ENCODE measurements around the gene ZNF155.
A peak's percentile ranks its signal among the peaks of the same experiment; 100 is the strongest.
"Not testable (repeated sequence)": the region's sequence is repeated elsewhere in the genome, so short reads cannot be mapped to it uniquely, and the experiment has no call there.

The ZNF155 gene

GRCh38 chr19:43983912-43984686, at the start of gene ZNF155:
TSS of gene ZNF155 (plus strand) at chr19:43984188. CDS start at chr19:43988544, 4,356 bp downstream.
- peak; percentile 63 for DNase-seq (ENCODE audit: low spot score)

DNA sequence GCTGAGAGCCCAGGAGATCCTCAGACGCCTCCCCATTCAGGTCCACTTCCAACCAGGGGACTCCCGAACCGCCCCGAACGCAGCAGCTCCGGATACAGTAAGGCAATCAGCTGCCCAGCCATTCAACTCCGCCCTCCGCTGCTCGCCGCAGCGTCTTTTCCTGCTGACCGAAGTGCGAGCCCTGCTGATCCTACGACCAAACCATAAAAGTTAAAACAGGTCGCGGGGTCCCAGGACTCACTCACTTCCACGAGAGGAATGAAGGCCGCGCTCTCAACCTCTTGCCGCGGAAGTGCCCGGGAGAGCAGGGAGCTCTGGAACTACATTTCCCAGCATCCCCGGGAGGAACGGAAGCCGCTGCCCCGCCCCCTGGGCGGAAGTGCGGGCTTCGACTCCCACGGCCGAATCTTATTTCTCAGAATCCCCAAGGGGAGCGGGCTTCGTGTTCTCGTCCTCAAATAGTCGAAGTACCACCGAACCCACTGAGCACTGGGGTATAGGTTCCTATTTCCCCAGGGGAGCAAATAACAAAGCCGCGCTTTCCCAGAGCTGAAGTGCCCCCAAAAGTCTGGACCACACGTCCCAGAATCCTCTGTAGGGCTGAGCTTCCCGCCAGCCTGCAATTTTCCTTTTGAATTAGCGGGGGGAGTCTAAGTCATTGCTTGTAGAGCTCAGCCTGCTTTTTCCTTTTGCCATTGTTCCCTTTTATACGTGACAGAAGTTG, 48.8 kb upstream of the ZNF155 start, which contains the start of gene ZNF45:
Gene ZNF45, minus strand, starts transcription at position 298 of the 724 bp plus-strand sequence. CDS start 13,097 bp downstream, outside the sequence.
- peak; percentile 74 for DNase-seq (ENCODE audit: low spot score)

DNA sequence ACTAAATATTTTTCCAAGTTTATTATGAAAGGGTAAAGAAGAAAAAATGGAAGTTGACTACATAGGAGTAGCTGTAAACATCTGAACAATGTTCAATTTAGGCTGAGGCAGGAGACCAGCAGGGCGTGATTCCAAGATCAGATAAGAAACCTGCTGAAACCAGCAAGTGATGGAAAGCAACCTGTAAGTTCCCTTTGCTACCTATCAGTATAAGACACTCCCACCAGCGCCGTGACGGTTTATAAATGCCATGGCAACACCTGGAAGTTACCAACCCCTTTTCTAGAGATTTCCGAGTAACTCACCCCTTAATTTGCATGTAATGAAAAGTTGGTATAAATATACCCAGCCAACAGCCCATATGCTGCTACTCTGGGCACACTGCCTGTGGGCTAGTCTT, 47.8 kb upstream of the ZNF155 start:
- DNase-seq (ENCODE audit: low spot score): no peak

DNA sequence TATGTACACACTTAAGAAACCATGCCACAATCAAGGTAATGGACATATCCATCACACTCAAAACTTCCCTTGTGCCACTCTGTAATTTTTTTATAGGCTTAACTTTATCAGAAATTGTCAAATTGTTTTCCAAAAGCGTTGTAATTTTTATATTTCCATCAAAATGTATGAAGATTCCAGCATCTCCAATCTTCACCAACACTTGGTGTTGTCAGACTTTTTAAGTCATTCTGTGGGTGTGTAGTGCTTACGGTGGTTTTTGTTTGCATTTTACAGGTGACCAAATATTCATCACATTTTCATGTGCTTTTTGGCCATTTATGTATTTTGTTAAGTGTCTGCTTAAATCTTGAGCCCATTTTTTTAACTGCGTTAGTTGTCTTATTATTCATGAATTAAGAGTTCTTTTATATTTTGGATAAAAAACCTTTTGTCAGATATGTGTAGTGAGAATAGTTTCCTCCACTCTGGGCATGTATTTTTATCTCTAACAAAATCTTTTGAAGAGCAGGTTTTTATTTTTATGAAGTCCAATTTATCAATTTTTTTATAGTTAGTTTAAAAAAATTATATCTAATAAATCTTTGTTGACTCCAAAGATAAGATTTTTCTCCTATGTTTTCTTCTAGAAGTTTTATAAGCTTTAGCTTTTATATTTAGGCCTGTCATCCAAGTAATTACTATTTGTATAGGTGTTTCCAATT, 44.3 kb upstream of the ZNF155 start:
- no peak for DNase-seq (ENCODE audit: low spot score)

GRCh38 chr19:43940719-43941118, 43.3 kb upstream of the ZNF155 start:
- DNase-seq (ENCODE audit: low spot score): no peak

DNA sequence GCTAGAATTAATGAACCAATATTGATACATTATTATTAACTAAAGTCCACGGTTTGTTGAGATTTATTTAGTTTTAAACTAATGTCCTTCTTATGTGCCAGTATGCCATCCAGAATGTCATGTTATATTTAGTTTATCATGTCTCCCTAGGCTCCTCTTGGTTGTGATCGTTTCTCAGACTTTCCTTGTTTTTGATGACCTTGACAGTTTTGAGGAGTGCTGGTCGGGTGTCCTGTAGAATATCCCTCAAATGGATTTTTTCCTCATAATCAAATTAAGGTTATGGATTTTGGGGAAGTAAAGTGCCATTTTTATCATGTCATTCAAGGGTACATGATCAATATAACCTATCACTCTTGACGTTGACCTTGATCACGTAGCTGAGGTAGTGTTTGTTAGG, 42.8 kb upstream of the ZNF155 start:
- DNase-seq (ENCODE audit: low spot score): no peak

DNA sequence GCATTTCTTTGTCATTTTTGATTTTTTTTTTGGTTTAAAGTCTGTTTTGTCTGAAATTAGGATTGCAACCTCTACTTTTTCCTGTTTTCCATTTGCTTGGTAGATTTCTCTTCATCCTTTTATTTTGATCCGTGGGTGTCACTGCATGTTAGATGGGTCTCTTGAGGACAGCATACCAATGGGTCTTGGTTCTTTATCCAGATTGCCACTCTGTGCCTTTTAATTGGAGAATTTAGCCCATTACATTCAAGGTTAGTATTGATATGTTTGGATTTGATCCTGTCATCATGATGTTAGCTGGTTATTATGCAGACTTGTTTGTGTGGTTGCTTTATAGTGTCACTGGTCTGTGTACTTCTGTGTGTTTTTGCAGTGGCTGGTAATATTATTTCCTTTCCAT, 36.6 kb upstream of the ZNF155 start:
- DNase-seq (ENCODE audit: low spot score): not testable (repeated sequence)

- DNase-seq (ENCODE audit: low spot score): not testable (repeated sequence)
Observed at GRCh38 chr19:43949803-43950202, 34.2 kb upstream of the ZNF155 start.

- peak; percentile 77 for DNase-seq (ENCODE audit: low spot score)
Observed at GRCh38 chr19:43950834-43951645, 32.9 kb upstream of the ZNF155 start, which contains the start of gene ZNF221. TSS of gene ZNF221 (plus strand) at chr19:43951228. CDS start at chr19:43962727, 11,499 bp downstream.

DNA sequence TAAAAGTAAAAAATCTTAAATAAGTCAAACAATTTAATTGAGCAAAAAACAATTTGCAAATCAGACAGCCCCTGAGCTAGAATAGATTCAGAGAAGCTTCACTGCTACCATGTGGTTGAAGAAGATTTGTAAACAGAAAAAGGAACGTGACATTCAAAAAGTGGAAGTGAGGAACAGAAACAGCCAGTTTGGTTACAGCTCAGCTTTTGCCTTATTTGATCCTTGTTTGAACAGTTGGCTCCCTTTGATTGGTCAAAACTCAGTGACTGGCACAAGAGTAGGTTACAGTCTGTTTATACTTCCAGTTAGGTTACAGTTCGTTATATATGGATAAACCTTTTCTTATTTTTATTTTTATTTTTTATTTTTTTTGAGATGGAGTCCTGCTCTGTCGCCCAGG, 27.2 kb upstream of the ZNF155 start:
- DNase-seq (ENCODE audit: low spot score): no peak

- DNase-seq (ENCODE audit: low spot score): peak; percentile 19
Observed at GRCh38 chr19:43957891-43958290, 26.1 kb upstream of the ZNF155 start.

GRCh38 chr19:43960411-43960810, 23.6 kb upstream of the ZNF155 start:
- no peak for DNase-seq (ENCODE audit: low spot score)

- no peak for DNase-seq (ENCODE audit: low spot score)
Observed at GRCh38 chr19:43966079-43966694, 17.8 kb upstream of the ZNF155 start.

- DNase-seq (ENCODE audit: low spot score): no peak
Observed at GRCh38 chr19:43976732-43977131, 7.3 kb upstream of the ZNF155 start.

- DNase-seq (ENCODE audit: low spot score): no peak
Observed at GRCh38 chr19:43983544-43983911, 460 bp upstream of the ZNF155 start.

DNA sequence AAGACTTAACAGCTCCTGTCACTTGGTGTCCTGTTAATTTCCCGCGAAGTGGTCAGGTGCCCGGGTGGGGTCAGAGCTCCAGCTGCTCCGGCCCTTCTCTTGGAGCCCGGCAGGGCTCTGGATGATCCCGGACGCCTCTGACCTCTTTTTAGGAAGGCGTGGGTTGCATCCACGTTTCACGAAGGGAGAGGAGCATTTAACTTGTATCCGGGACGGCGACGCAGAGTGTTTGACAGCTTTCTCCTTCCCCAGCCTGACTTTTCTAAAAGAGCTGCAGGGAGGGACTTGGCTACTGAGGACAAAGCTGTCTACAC, 656 bp downstream of the ZNF155 start:
- no peak for DNase-seq (ENCODE audit: low spot score)

DNA sequence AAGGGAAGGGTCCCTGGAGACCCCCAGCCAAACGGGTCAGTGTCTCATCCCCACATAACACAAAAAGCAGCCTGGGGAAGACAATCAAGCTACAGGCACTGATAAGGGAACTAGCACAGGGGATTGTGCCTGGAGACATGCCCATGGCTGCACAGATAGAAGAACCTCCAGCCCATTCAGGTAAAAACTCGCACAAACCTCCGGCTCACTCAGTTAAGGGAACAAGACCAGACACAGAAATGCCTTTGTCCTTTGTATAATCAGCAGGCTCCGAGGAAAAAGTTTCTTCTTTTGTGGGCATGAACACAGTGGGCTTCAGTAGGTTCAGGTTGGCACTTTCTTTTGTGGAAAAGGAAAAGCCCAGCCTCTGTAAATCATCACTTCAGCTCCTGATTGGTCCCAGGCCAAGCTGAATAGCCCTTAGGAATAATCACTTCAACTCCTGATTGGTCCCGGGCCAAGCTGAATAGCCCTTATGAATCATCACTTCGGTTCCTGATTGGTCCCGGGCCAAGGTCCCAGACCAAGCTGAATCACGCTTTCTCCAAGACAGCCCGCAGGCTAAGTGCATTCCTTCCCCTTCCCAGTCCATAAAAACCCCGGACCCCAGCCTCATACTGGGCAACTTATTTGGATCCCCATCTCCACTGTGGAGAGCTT, 13.8 kb downstream of the ZNF155 start:
- no peak for DNase-seq (ENCODE audit: low spot score)

DNA sequence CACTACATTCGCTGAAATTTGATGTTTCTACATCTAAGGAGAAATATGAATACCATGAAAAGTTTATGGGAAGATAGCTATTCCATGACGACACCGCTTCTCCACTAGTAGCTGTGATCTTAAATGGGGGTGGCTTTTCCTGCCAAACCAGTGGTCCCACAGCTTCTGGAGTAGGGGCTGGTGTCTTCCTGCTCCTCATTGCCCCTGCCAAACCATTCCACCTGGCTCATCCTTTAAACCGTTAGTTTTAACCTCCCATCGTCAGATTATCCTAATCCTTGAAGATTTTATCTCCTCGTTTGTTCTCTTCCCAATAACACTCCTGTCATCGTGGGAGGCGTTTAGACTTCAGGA, 18.2 kb downstream of the ZNF155 start:
- no peak for DNase-seq (ENCODE audit: low spot score)

- peak; percentile 64 for DNase-seq (ENCODE audit: low spot score)
Observed at GRCh38 chr19:44002566-44003460, 18.8 kb downstream of the ZNF155 start, which contains the start of gene ZNF230. TSS of gene ZNF230 (plus strand) at chr19:44002957. CDS start at chr19:44007079, 4,122 bp downstream.

All from HuH-7.5 (cell line).